Liver (tissue), 9 donors: Measurements from ENCODE around the gene ADAMTS14. TPM values are rescaled to one million over a fixed set of nuclear protein-coding genes. Genes with fewer than 3 reads are reported as not detected.

Experiments
- DNase-seq: peaks from one replicate; pipeline ENCODE4 v3.0.0-alpha.2; 2017; ENCODE audit warnings: low spot score
- H3K27ac ChIP-seq, 2 donors: one replicate each; pipeline ENCODE4 v1.7.0; 2013; ENCODE audit warnings: inconsistent platforms in 2 of 2, low read length in 2 of 2, control low read depth in 1 of 2, low read depth in 1 of 2, mild to moderate bottlenecking in 1 of 2
- H3K27me3 ChIP-seq, 4 donors: one replicate each; pipeline versions ENCODE4 v1.6.1 to v1.7.0; 2013; ENCODE audit warnings: low read length in 3 of 4, inconsistent platforms in 1 of 4, mild to moderate bottlenecking in 1 of 4, moderate library complexity in 1 of 4; ENCODE audit not compliant: control insufficient read depth in 4 of 4, insufficient read depth in 4 of 4
- H3K36me3 ChIP-seq, 4 donors: one replicate each; pipeline versions ENCODE4 v1.6.1 to v1.7.0; 2013; ENCODE audit warnings: low read length in 3 of 4, mild to moderate bottlenecking in 3 of 4, low read depth in 1 of 4, moderate library complexity in 1 of 4; ENCODE audit not compliant: control insufficient read depth in 4 of 4, insufficient read depth in 3 of 4
- H3K4me1 ChIP-seq, 4 donors: one replicate each; pipeline versions ENCODE4 v1.6.1 to v1.7.0; 2013; ENCODE audit warnings: low read length in 3 of 4, mild to moderate bottlenecking in 3 of 4, moderate library complexity in 1 of 4; ENCODE audit not compliant: control insufficient read depth in 4 of 4, insufficient read depth in 4 of 4
- H3K4me3 ChIP-seq, 3 donors: one replicate each; pipeline versions ENCODE4 v1.6.1 to v1.7.0; 2013; ENCODE audit warnings: low read length in 3 of 3, control low read depth in 1 of 3, low read depth in 1 of 3, mild to moderate bottlenecking in 1 of 3
- H3K9ac ChIP-seq, 2 donors: one replicate each; pipeline ENCODE4 v1.7.0; 2013; ENCODE audit warnings: low read length in 2 of 2, mild to moderate bottlenecking in 2 of 2, moderate library complexity in 2 of 2, control low read depth in 1 of 2, low read depth in 1 of 2
- H3K9me3 ChIP-seq, 4 donors: one replicate each; pipeline versions ENCODE4 v1.6.1 to v1.7.0; 2013; ENCODE audit warnings: low read length in 3 of 4; ENCODE audit not compliant: control insufficient read depth in 4 of 4
- ATF3 ChIP-seq: IDR thresholded peaks from 2 replicates; pipeline ENCODE4 v1.6.1; 2016; ENCODE audit warnings: antibody characterized with exemption
- EGR1 ChIP-seq, 2 donors: IDR thresholded peaks; 2 replicates each; pipeline ENCODE4 v1.6.1; 2016 to 2018; ENCODE audit warnings: antibody characterized with exemption in 2 of 2, low read depth in 2 of 2
- FOXA1 ChIP-seq: IDR thresholded peaks from 2 replicates; pipeline ENCODE4 v1.6.1; 2016; ENCODE audit warnings: antibody characterized with exemption
- FOXA2 ChIP-seq: IDR thresholded peaks from 2 replicates; pipeline ENCODE4 v1.6.1; 2016; ENCODE audit warnings: antibody characterized with exemption
- GABPA ChIP-seq, 2 donors: IDR thresholded peaks in 1 of 2; conservative IDR thresholded peaks in 1 of 2; 2 replicates each; pipeline ENCODE4 v1.6.1; 2016; ENCODE audit warnings: antibody characterized with exemption in 2 of 2, mild to moderate bottlenecking in 1 of 2, moderate library complexity in 1 of 2
- HNF4A ChIP-seq, 2 donors: conservative IDR thresholded peaks; 2 replicates each; pipeline ENCODE4 v1.6.1; 2016; ENCODE audit warnings: antibody characterized with exemption in 2 of 2, mild to moderate bottlenecking in 2 of 2
- HNF4G ChIP-seq: IDR thresholded peaks from 2 replicates; pipeline ENCODE4 v1.6.1; 2016; ENCODE audit warnings: antibody characterized with exemption
- JUND ChIP-seq, 2 donors: IDR thresholded peaks; 2 replicates each; pipeline ENCODE4 v1.6.1; 2016; ENCODE audit warnings: antibody characterized with exemption in 2 of 2
- MAX ChIP-seq: IDR thresholded peaks from 2 replicates; pipeline ENCODE4 v1.6.1; 2016; ENCODE audit warnings: antibody characterized with exemption
- NR2F2 ChIP-seq: IDR thresholded peaks from 2 replicates; pipeline ENCODE4 v1.6.1; 2016; ENCODE audit warnings: antibody characterized with exemption
- RAD21 ChIP-seq, 2 donors: IDR thresholded peaks; 2 replicates each; pipeline ENCODE4 v1.6.1; 2016; ENCODE audit warnings: antibody characterized with exemption in 2 of 2, mild to moderate bottlenecking in 2 of 2
- RXRA ChIP-seq, 2 donors: IDR thresholded peaks; 2 replicates each; pipeline ENCODE4 v1.6.1; 2017 to 2018; ENCODE audit warnings: antibody characterized with exemption in 2 of 2, mild to moderate bottlenecking in 1 of 2
- SP1 ChIP-seq: IDR thresholded peaks from 2 replicates; pipeline ENCODE4 v1.6.1; 2018; ENCODE audit warnings: antibody characterized with exemption, mild to moderate bottlenecking
- TAF1 ChIP-seq: conservative IDR thresholded peaks from 2 replicates; pipeline ENCODE4 v1.6.1; 2016; ENCODE audit warnings: antibody characterized with exemption, mild to moderate bottlenecking
- WGBS: extraction: QIAGEN DNeasy Blood & Tissue Kit; methylation state at CpG from one replicate; pipeline ENCODE4 v1.1.7; 2013; 5-methylcytosine and 5-hydroxymethylcytosine counted together
- polyA plus RNA-seq, 2 donors: library from polyadenylated mRNA; stranded (reverse) in 1 of 2; unstranded in 1 of 2; fragments of 200-250 nt in 1 of 2; fragments of >200 nt in 1 of 2; fragmentation: Nextera tagmentation in 1 of 2; extraction: Ambion mirVana in 1 of 2; gene quantifications; one replicate each; pipeline versions ENCODE4 v1.2.1 to v1.2.3, GENCODE V29; 2013 to 2015
- total RNA-seq, 2 donors: library from RNA; depleted of rRNA; stranded (reverse); fragments of >200 nt; gene quantifications; one replicate each; pipeline ENCODE4 v1.2.3, GENCODE V29; 2014
- TF ChIP-seq, protein P1 (sequence below): fragments of 150-350 bp; IDR thresholded peaks from 2 replicates; pipeline ENCODE4 v1.5.1; 2017; ENCODE audit warnings: improper control_type of control experiment, low read depth, low read length; ENCODE audit not compliant: missing input control
- TF ChIP-seq, protein P2 (sequence below): IDR thresholded peaks from 2 replicates; pipeline ENCODE4 v1.6.1; 2016; ENCODE audit warnings: antibody characterized with exemption, mild to moderate bottlenecking
- TF ChIP-seq, protein P3 (sequence below): IDR thresholded peaks from 2 replicates; pipeline ENCODE4 v1.6.1; 2016; ENCODE audit warnings: antibody characterized with exemption
- donor health status: healthy.
- donor health status: healthy.
- donor health status: healthy.
- donor health status: healthy.
- donor health status: healthy.

Gene ADAMTS14
- total and polyA plus RNA-seq, 4 donors, result 0.09 to 0.33 (median 0.13) TPM

DNA sequence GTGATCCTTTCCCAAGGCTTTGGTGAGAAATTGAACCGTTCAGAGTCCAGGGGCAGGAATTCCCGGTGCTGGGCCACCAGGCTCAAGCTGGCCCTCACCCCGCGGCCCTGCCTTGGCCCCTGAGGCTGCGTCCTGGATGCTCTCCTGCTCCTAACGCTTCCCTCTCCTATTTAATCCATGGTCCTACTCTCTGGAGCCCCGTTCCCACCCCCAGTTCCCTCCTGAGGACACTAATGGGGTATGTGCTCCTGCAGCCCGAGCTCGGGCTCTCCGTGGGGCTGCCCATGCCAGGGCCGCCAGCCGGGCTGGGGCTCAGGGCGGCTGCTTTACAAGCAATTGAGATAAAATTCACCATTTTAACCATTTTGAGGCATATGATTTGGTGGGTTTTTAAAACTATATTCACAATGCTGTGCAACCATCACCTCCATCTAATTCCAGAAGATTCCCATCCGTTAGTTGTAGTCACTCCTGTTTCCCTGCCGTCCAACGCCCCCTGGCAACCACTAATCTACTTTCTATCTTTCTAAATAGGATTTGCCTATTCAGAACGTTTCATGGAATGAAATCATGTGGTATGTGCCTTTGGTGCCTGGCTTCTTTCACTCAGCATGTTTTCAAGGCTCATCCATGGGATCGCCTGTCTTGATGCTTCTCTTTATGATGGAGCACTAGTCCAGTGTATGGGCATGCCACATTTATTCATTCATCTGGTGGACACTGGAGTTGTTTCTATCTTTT lies 33.0 kb downstream of the ADAMTS14 start (continued):
- TF ChIP-seq, protein P1, sequence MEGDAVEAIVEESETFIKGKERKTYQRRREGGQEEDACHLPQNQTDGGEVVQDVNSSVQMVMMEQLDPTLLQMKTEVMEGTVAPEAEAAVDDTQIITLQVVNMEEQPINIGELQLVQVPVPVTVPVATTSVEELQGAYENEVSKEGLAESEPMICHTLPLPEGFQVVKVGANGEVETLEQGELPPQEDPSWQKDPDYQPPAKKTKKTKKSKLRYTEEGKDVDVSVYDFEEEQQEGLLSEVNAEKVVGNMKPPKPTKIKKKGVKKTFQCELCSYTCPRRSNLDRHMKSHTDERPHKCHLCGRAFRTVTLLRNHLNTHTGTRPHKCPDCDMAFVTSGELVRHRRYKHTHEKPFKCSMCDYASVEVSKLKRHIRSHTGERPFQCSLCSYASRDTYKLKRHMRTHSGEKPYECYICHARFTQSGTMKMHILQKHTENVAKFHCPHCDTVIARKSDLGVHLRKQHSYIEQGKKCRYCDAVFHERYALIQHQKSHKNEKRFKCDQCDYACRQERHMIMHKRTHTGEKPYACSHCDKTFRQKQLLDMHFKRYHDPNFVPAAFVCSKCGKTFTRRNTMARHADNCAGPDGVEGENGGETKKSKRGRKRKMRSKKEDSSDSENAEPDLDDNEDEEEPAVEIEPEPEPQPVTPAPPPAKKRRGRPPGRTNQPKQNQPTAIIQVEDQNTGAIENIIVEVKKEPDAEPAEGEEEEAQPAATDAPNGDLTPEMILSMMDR, result no peak
- no peak for TF ChIP-seq FOXA1
- TF ChIP-seq RAD21 (IDR thresholded peaks at IDR 0.05), result no peak
- TF ChIP-seq GABPA (IDR thresholded peaks at IDR 0.05 in 1 of 2, conservative IDR thresholded peaks at IDR 0.05 in 1 of 2), result no peak

DNA sequence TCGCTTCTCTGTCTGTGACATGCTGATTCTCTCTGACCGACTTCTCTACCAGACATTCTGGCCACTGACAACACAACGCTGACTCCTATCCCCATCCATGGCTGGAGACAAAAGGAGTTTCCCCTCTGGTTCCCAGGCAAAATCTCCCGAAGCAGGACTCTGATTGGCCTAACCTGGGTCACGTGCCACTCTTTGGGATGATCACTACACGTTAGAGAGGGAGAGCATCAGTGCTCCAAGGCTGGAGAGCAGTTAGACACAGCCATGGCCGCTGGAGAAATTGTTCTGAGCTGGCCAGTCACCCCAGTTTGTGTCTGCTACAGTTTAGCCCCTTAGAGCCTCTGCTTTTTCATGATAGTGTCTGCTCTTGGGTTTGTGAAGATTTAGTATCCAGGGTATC lies 38.9 kb downstream of the ADAMTS14 start:
- 83% methylated on average over 7 of the region's 7 CpGs for WGBS
- Histone ChIP-seq H3K27ac (no peak overlapping the region), H3K9me3 (no peaks in the 10 kb centered on the region), H3K9ac (no peak overlapping the region), H3K27me3 (no peaks in the 10 kb centered on the region), H3K4me3 (no peak overlapping the region), H3K4me1 (no peaks in the 10 kb centered on the region), H3K36me3 (no peaks in the 10 kb centered on the region)
- TF ChIP-seq TAF1 (no peak), MAX (no peak), RXRA (IDR thresholded peaks at IDR 0.05) (no peak), RAD21 (IDR thresholded peaks at IDR 0.05) (no peak), JUND (IDR thresholded peaks at IDR 0.05) (no peak), FOXA1 (no peak), FOXA2 (no peak)
- TF ChIP-seq, protein P2, sequence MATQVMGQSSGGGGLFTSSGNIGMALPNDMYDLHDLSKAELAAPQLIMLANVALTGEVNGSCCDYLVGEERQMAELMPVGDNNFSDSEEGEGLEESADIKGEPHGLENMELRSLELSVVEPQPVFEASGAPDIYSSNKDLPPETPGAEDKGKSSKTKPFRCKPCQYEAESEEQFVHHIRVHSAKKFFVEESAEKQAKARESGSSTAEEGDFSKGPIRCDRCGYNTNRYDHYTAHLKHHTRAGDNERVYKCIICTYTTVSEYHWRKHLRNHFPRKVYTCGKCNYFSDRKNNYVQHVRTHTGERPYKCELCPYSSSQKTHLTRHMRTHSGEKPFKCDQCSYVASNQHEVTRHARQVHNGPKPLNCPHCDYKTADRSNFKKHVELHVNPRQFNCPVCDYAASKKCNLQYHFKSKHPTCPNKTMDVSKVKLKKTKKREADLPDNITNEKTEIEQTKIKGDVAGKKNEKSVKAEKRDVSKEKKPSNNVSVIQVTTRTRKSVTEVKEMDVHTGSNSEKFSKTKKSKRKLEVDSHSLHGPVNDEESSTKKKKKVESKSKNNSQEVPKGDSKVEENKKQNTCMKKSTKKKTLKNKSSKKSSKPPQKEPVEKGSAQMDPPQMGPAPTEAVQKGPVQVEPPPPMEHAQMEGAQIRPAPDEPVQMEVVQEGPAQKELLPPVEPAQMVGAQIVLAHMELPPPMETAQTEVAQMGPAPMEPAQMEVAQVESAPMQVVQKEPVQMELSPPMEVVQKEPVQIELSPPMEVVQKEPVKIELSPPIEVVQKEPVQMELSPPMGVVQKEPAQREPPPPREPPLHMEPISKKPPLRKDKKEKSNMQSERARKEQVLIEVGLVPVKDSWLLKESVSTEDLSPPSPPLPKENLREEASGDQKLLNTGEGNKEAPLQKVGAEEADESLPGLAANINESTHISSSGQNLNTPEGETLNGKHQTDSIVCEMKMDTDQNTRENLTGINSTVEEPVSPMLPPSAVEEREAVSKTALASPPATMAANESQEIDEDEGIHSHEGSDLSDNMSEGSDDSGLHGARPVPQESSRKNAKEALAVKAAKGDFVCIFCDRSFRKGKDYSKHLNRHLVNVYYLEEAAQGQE, result no peak
- TF ChIP-seq, protein P3, sequence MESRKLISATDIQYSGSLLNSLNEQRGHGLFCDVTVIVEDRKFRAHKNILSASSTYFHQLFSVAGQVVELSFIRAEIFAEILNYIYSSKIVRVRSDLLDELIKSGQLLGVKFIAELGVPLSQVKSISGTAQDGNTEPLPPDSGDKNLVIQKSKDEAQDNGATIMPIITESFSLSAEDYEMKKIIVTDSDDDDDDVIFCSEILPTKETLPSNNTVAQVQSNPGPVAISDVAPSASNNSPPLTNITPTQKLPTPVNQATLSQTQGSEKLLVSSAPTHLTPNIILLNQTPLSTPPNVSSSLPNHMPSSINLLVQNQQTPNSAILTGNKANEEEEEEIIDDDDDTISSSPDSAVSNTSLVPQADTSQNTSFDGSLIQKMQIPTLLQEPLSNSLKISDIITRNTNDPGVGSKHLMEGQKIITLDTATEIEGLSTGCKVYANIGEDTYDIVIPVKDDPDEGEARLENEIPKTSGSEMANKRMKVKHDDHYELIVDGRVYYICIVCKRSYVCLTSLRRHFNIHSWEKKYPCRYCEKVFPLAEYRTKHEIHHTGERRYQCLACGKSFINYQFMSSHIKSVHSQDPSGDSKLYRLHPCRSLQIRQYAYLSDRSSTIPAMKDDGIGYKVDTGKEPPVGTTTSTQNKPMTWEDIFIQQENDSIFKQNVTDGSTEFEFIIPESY, result no peak
- no peak for DNase-seq

DNA sequence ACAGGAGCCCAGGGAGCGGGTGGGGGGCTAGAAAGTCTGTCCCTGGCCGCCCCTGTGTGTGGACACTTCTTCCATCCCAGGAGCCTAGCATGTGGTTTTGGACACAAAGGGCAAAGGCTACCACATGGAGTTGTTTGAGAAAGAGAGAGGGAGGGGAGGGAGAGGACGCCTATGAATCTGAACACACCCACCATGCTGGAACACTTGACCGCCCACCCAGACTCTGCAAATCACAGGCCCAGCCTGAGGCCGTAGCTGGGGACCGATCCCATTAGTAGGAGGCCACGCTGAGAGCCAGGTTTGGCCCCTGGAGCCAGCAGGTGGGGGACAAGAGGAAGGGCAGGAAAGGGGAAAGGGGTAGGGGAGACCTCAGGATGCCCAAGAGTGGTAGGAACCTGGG lies 39.6 kb downstream of the ADAMTS14 start:
- Histone ChIP-seq H3K9ac (no peak overlapping the region), H3K27ac (no peak overlapping the region), H3K4me1 (no peaks in the 10 kb centered on the region), H3K4me3 (no peak overlapping the region), H3K9me3 (no peaks in the 10 kb centered on the region), H3K27me3 (no peaks in the 10 kb centered on the region), H3K36me3 (no peaks in the 10 kb centered on the region)
- no peak for DNase-seq
- WGBS, result 69% methylated on average over 7 of the region's 7 CpGs
- TF ChIP-seq EGR1 (IDR thresholded peaks at IDR 0.05; ENCODE audit: low read depth in 2 of 2) (no peak), RAD21 (IDR thresholded peaks at IDR 0.05) (no peak), ATF3 (no peak), NR2F2 (no peak), TAF1 (no peak), GABPA (IDR thresholded peaks at IDR 0.05 in 1 of 2, conservative IDR thresholded peaks at IDR 0.05 in 1 of 2) (no peak), FOXA1 (no peak), HNF4G (no peak), RXRA (IDR thresholded peaks at IDR 0.05) (no peak), HNF4A (conservative IDR thresholded peaks at IDR 0.05) (no peak), SP1 (no peak)
- TF ChIP-seq, protein P3, result no peak
- TF ChIP-seq, protein P1, result no peak
